Stomach (tissue), 4 donors: ENCODE measurements around the gene DOP1A.

Experiments used
- CTCF ChIP-seq, 7 experiments: fragments of 450-650 bp in 4 of 7; fragments of 200-600 bp in 3 of 7; sonication (generic) in 3 of 7; IDR thresholded peaks; one replicate each; pipeline ENCODE4 v1.5.1; 2016 to 2019; ENCODE audit warnings: antibody characterized with exemption in 7 of 7, control low read depth in 2 of 7, mild to moderate bottlenecking in 1 of 7
- EP300 ChIP-seq: sonication (generic); formaldehyde crosslinking; IDR thresholded peaks from one replicate; pipeline ENCODE4 v1.6.1; 2017; ENCODE audit warnings: antibody characterized with exemption
- POLR2A ChIP-seq, 4 donors: fragments of 450-650 bp; IDR thresholded peaks; one replicate each; pipeline ENCODE4 v1.6.1; 2016; ENCODE audit warnings: antibody characterized with exemption in 4 of 4, control low read depth in 2 of 4, mild to moderate bottlenecking in 1 of 4, moderate library complexity in 1 of 4
- POLR2AphosphoS5 ChIP-seq, 3 donors: sonication (generic); formaldehyde crosslinking; IDR thresholded peaks; one replicate each; pipeline ENCODE4 v1.6.1; 2016; ENCODE audit warnings: antibody characterized with exemption in 3 of 3

GRCh38 chr6:83071023-83071422, 3.6 kb downstream of the DOP1A start:
- no peak for TF ChIP-seq POLR2A (IDR thresholded peaks at IDR 0.05)
- no peak for TF ChIP-seq POLR2AphosphoS5 (IDR thresholded peaks at IDR 0.05)
- no peak for TF ChIP-seq EP300
- TF ChIP-seq CTCF (IDR thresholded peaks at IDR 0.05), result no peak
